Measurements from ENCODE around the gene RAD54L2. TPM values are rescaled to one million over a fixed set of nuclear protein-coding genes. Genes with fewer than 3 reads are reported as not detected.

RAD54L2 gene
- polyA plus RNA-seq, 2 of the 4 experiments (the other 2 are of a cell fraction): 4.8 to 6.4 TPM

DNA sequence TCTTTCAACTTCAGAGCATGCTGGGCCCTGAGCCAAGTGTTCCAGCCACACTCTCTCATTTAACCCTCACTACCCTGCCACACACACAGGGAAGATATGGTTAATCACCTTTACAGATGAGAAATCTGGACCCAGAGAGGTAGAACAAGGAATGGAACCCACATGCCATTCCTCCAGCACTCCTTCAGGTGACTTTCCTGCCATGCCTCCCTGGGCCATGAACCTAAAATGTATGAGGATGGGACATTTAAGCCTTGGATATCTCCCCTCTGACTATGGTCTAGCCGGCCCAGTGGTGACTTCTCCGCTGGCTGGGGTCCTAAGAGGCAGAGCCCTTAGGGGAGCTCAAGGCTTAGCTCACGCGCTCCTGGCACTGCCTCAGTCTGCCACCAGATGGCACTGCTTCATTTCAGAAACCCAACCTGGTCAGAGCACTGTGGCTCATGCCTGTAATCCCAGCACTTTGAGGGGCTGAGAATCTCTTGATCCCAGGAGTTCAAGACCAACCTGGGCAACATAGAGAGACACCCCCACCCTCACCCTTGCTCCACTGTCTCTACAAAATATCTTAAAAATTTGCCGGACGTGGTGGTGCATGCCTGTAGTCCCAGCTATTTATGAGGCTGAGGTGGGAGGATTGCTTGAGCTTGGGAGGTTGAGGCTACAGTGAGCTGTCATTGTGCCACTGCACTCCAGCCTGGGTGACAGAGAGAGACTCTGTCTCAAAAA is 36.5 kb upstream of the RAD54L2 start (continued):
- no peak for TF ChIP-seq TP53 (CRISPR knock-in tag; IDR thresholded peaks at IDR 0.05)
- no peak for TF ChIP-seq RCOR1 (IDR thresholded peaks at IDR 0.05; ENCODE audit: low read depth, low read length)
- no peak for TF ChIP-seq FOSB (CRISPR knock-in tag; IDR thresholded peaks at IDR 0.05)
- TF ChIP-seq ESRRA (IDR thresholded peaks at IDR 0.05; ENCODE audit: borderline replicate concordance, low read length): no peak
- TF ChIP-seq CEBPB (IDR thresholded peaks at IDR 0.05): no peak
- TF ChIP-seq ATOH8 (CRISPR knock-in tag; IDR thresholded peaks at IDR 0.05; ENCODE audit: low read depth): no peak
- TF ChIP-seq HMGXB4 (CRISPR knock-in tag; IDR thresholded peaks at IDR 0.05; ENCODE audit: borderline replicate concordance): no peak

GRCh38 chr3:51502562-51502910 is 36.0 kb upstream of the RAD54L2 start:
- H3K4me3 ChIP-seq: no peak overlapping the region
- DNase-seq (ENCODE audit: low read depth in 1 of 2, low spot score in 1 of 2) (no peak), ATAC-seq (no peak), FAIRE-seq (no peak)
- POLR2A ChIA-PET: interaction anchor here (0.5 to 1.0 kb wide), 3 partner anchors 37 to 180 kb away, joined by 3 to 4 read pairs (median 3); no protein-coding TSS in a partner anchor
- no peak for TF ChIP-seq ATOH8 (CRISPR knock-in tag; IDR thresholded peaks at IDR 0.05; ENCODE audit: low read depth)
- TF ChIP-seq CEBPB (IDR thresholded peaks at IDR 0.05): no peak
- no peak for TF ChIP-seq PHF8 (IDR thresholded peaks at IDR 0.05; ENCODE audit: borderline replicate concordance, low read depth)
- no peak for TF ChIP-seq ZSCAN20 (CRISPR knock-in tag; IDR thresholded peaks at IDR 0.05)
- no peak for TF ChIP-seq BHLHE40 (IDR thresholded peaks at IDR 0.05; ENCODE audit: low read depth, low read length)
- TF ChIP-seq FOXS1 (CRISPR knock-in tag; IDR thresholded peaks at IDR 0.05): no peak
- TF ChIP-seq MAZ (IDR thresholded peaks at IDR 0.05; ENCODE audit: borderline replicate concordance, low read depth, low read length): no peak
- TF ChIP-seq, protein P1, sequence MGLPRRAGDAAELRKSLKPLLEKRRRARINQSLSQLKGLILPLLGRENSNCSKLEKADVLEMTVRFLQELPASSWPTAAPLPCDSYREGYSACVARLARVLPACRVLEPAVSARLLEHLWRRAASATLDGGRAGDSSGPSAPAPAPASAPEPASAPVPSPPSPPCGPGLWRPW (IDR thresholded peaks at IDR 0.05): no peak
- no peak for TF ChIP-seq RAD21 (conservative IDR thresholded peaks at IDR 0.05 in 1 of 2, IDR thresholded peaks at IDR 0.05 in 1 of 2)
- no peak for TF ChIP-seq CHD2 (IDR thresholded peaks at IDR 0.05; ENCODE audit: low read length, partially characterized antibody)
- TF ChIP-seq POLR2A (IDR thresholded peaks at IDR 0.05; ENCODE audit: low read length): no peak
- TF ChIP-seq, protein P2, sequence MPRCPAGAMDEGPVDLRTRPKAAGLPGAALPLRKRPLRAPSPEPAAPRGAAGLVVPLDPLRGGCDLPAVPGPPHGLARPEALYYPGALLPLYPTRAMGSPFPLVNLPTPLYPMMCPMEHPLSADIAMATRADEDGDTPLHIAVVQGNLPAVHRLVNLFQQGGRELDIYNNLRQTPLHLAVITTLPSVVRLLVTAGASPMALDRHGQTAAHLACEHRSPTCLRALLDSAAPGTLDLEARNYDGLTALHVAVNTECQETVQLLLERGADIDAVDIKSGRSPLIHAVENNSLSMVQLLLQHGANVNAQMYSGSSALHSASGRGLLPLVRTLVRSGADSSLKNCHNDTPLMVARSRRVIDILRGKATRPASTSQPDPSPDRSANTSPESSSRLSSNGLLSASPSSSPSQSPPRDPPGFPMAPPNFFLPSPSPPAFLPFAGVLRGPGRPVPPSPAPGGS (IDR thresholded peaks at IDR 0.05): no peak
- no peak for TF ChIP-seq ZNF302 (CRISPR knock-in tag; IDR thresholded peaks at IDR 0.05)
- TF ChIP-seq ZC3H11A (IDR thresholded peaks at IDR 0.05): no peak
- TF ChIP-seq ESRRA (IDR thresholded peaks at IDR 0.05; ENCODE audit: borderline replicate concordance, low read length): no peak
- TF ChIP-seq GATA3 (IDR thresholded peaks at IDR 0.05; ENCODE audit: borderline replicate concordance): no peak
- no peak for TF ChIP-seq TP53 (CRISPR knock-in tag; IDR thresholded peaks at IDR 0.05)
- 0 out of 3 replicates have a peak, but pooled peaks cover 4% of the 10 kb centered on the region for H3K4me1 ChIP-seq
- CTCF ChIA-PET: interaction anchor here (0.6 to 6.1 kb wide), 32 partner anchors 8 to 886 kb away, joined by 3 to 115 read pairs (median 4); partner anchors contain the start of genes RAD54L2 and TEX264
- H3K4me2 ChIP-seq: no peak overlapping the region
- H3K27ac ChIP-seq: no peak overlapping the region
- no peaks in the 10 kb centered on the region for H3K9me3 ChIP-seq
- 0% methylated on average over 2 of the region's 2 CpGs for WGBS (ENCODE audit: missing lambda C conversion rate)

Measured in A549 (cell line).